Mesenchymal stem cell (in vitro differentiated cells and primary cell): ENCODE data around the gene ITPKC.
A peak's percentile ranks its signal among the peaks of the same experiment; 100 is the strongest.

Experiments used
- DNase-seq: peaks from one replicate; pipeline ENCODE4 v3.0.0-alpha.2; 2013
- H2AFZ ChIP-seq: one replicate; pipeline ENCODE4 v1.6.1; 2013; ENCODE audit warnings: low read depth, mild to moderate bottlenecking, control low read depth, inconsistent platforms, low read length, moderate library complexity
- H2AK5ac ChIP-seq: 2 replicates; pipeline ENCODE4 v1.6.1; 2013; ENCODE audit warnings: low read length, moderate library complexity, mild to moderate bottlenecking, inconsistent platforms; ENCODE audit not compliant: severe bottlenecking
- H2BK120ac ChIP-seq: one replicate; pipeline ENCODE4 v1.6.1; 2013; ENCODE audit warnings: low read depth, mild to moderate bottlenecking, inconsistent platforms, low read length, moderate library complexity
- H2BK12ac ChIP-seq, 2 experiments: one replicate each; pipeline ENCODE4 v1.6.1; 2013; ENCODE audit warnings: inconsistent platforms in 2 of 2, low read length in 2 of 2, mild to moderate bottlenecking in 2 of 2, moderate library complexity in 2 of 2, control low read depth in 1 of 2
- H2BK15ac ChIP-seq: one replicate; pipeline ENCODE4 v1.6.1; 2013; ENCODE audit warnings: mild to moderate bottlenecking, low read depth, inconsistent platforms; ENCODE audit not compliant: poor library complexity, severe bottlenecking
- H2BK5ac ChIP-seq: 2 replicates; pipeline ENCODE4 v1.6.1; 2013; ENCODE audit warnings: low read depth, mild to moderate bottlenecking, low read length, control low read depth, inconsistent platforms; ENCODE audit not compliant: poor library complexity, severe bottlenecking
- H3K14ac ChIP-seq, 2 experiments: one replicate each; pipeline ENCODE4 v1.6.1; 2013; ENCODE audit warnings: inconsistent platforms in 2 of 2, low read length in 2 of 2, control low read depth in 1 of 2, mild to moderate bottlenecking in 1 of 2, moderate library complexity in 1 of 2
- H3K18ac ChIP-seq, 2 experiments: one replicate each; pipeline ENCODE4 v1.6.1; 2013; ENCODE audit warnings: inconsistent platforms in 2 of 2, low read length in 2 of 2, control low read depth in 1 of 2, low read depth in 1 of 2, mild to moderate bottlenecking in 1 of 2
- H3K23ac ChIP-seq, 2 experiments: one replicate each; pipeline ENCODE4 v1.6.1; 2013; ENCODE audit warnings: inconsistent platforms in 2 of 2, low read length in 2 of 2, mild to moderate bottlenecking in 2 of 2, moderate library complexity in 2 of 2, control low read depth in 1 of 2
- H3K27ac ChIP-seq: 2 replicates; pipeline ENCODE4 v1.5.1; 2013; ENCODE audit warnings: mild to moderate bottlenecking, moderate library complexity, low read length, control low read depth, inconsistent platforms; ENCODE audit not compliant: poor library complexity, severe bottlenecking
- H3K27me3 ChIP-seq, 2 experiments: 2 replicates each; pipeline versions ENCODE4 v1.6.1 to v1.7.0; 2013; ENCODE audit warnings: low read length in 2 of 2, mild to moderate bottlenecking in 2 of 2, moderate library complexity in 2 of 2, control low read depth in 1 of 2, inconsistent platforms in 1 of 2; ENCODE audit not compliant: control insufficient read depth in 1 of 2, insufficient read depth in 1 of 2
- H3K36me3 ChIP-seq, 2 experiments: 2 replicates each; pipeline versions ENCODE4 v1.6.1 to v1.7.0; 2013; ENCODE audit warnings: low read length in 2 of 2, control low read depth in 1 of 2, inconsistent platforms in 1 of 2, low read depth in 1 of 2, mild to moderate bottlenecking in 1 of 2; ENCODE audit not compliant: insufficient read depth in 2 of 2, control insufficient read depth in 1 of 2
- H3K4ac ChIP-seq, 2 experiments: one replicate each; pipeline ENCODE4 v1.6.1; 2013; ENCODE audit warnings: inconsistent platforms in 2 of 2, low read length in 2 of 2, mild to moderate bottlenecking in 2 of 2, moderate library complexity in 2 of 2, control low read depth in 1 of 2, low read depth in 1 of 2
- H3K4me1 ChIP-seq: 2 replicates; pipeline ENCODE4 v1.6.1; 2013; ENCODE audit warnings: low read depth, low read length, control low read depth; ENCODE audit not compliant: control insufficient read depth, insufficient read depth
- H3K4me2 ChIP-seq: 2 replicates; pipeline ENCODE4 v1.6.1; 2013; ENCODE audit warnings: low read length, mild to moderate bottlenecking, inconsistent platforms; ENCODE audit not compliant: poor library complexity, severe bottlenecking
- H3K4me3 ChIP-seq, 2 experiments: 2 replicates each; pipeline versions ENCODE4 v1.5.1 to v1.7.0; 2013; ENCODE audit warnings: low read length in 2 of 2, mild to moderate bottlenecking in 2 of 2, control low read depth in 1 of 2, low read depth in 1 of 2; ENCODE audit not compliant: insufficient read depth in 1 of 2
- H3K79me1 ChIP-seq: replicated peaks from 2 replicates; pipeline ENCODE4 v1.6.1; 2013; ENCODE audit warnings: mild to moderate bottlenecking, control low read depth, low read length, inconsistent platforms; ENCODE audit not compliant: poor library complexity, severe bottlenecking
- H3K9ac ChIP-seq: 2 replicates; pipeline ENCODE4 v1.7.0; 2013; ENCODE audit warnings: mild to moderate bottlenecking, low read length, moderate library complexity
- H3K9me3 ChIP-seq: 2 replicates; pipeline ENCODE4 v1.7.0; 2013; ENCODE audit warnings: mild to moderate bottlenecking, low read length; ENCODE audit not compliant: control insufficient read depth
- H4K8ac ChIP-seq: one replicate; pipeline ENCODE4 v1.6.1; 2013; ENCODE audit warnings: inconsistent platforms, mild to moderate bottlenecking, low read length, moderate library complexity
- H4K91ac ChIP-seq: one replicate; pipeline ENCODE4 v1.6.1; 2013; ENCODE audit warnings: mild to moderate bottlenecking, low read length, inconsistent platforms
- WGBS: methylation state at CpG from one replicate; pipeline ENCODE4 v1.1.7; 2013; ENCODE audit warnings: mixed read lengths; 5-methylcytosine and 5-hydroxymethylcytosine counted together

Gene ITPKC

DNA sequence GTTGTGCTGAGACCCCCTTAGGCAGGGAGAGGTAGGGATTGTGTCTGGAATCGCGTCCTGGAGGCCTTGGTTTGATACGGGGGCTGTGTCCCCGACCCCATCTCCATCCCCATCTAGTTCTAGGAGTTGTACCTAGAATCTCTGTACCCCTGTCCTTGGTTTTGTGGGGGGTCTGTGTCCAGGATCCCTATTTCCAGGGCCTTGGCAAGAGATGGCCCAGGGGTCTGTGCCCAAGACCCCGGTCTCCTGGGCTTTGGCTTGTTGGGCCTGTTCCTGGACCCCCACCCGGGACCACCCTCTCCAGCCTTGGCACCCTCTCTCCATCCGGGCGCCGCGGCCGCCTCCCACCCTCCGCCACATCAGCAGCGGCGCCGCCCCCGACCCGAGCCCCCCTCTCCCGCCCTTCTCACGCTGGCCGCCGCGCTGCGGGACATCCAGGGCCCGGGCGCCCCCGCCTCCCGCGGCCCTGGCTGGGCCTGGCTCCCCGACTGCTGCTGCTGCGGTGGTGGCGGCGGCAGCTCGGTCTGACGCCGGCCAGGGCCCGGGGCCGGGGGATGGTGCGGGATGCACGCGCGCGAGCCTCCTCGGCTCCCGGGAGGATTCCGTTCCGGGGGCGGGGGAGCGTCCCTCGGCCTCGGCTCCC is 26.7 kb upstream of the ITPKC start, which contains the start of gene NUMBL:
Gene NUMBL, minus strand, starts transcription at position 602 of the 643 bp plus-strand sequence. Its CDS starts 168 bp downstream, at position 434.
- DNase-seq: no peak
- H3K9me3 ChIP-seq: no peaks in the 10 kb centered on the region

DNA sequence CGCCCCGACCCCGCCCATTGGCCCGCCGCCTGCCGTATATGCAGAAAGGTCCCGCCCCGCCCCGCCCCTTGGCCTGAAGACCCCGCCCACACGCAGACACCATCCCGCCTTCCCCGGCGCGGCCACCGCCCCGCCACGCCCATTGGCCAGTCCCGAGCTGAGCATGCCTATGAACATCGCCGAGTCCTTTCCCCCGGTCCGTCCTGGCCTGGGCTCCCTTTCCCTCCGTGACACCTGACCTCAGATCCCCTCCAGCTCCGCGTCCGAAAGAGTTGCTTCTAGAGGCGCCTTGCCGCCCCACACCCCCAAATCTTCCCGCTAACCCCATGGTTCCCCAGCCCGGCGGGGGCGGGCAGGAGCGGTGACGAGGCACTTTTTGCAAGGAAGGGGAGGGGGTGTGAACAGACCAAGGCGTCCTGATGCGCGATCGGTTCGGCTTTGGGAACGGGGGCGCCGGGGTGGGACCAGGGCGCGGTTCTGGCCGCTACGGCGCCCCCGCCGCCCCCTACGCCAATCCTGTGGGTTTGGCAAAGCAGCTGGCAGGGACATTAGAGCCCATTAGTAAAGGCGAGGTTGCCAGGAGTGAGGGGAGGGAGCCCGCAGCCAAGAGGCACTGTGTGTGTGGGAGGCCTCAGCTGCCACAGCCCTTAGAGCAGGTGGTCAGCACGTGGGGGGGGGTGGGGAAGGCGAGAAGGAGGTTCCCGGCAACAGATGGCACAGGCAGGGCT is 26.1 kb upstream of the ITPKC start:
- peak overlapping the region; percentile 78 for H2BK120ac ChIP-seq
- peak overlapping the region; percentile 72 for H3K27ac ChIP-seq
- no peaks in the 10 kb centered on the region for H3K9me3 ChIP-seq
- 5% methylated on average over 43 of the region's 56 CpGs for WGBS
- peak overlapping the region; percentile 59 for H4K8ac ChIP-seq
- peak; percentile 90 for DNase-seq
- H2BK5ac ChIP-seq: peak overlapping the region; percentile 85
- no peak overlapping the region for H2AK5ac ChIP-seq
- H3K18ac ChIP-seq: peak overlapping the region; percentile 79 to 90
- H3K14ac ChIP-seq: peak overlapping the region; percentile 18 to 44
- H3K9ac ChIP-seq: peak overlapping the region; percentile 84
- no peaks in the 10 kb centered on the region for H3K27me3 ChIP-seq
- H3K36me3 ChIP-seq: peaks cover 33 to 57% of the 10 kb centered on the region in 2 experiments
- H3K23ac ChIP-seq: no peak overlapping the region
- H2AFZ ChIP-seq: peak overlapping the region; percentile 47
- H3K4me1 ChIP-seq: peaks cover 24% of the 10 kb centered on the region
- peak overlapping the region; percentile 27 to 72 for H2BK12ac ChIP-seq
- peak overlapping the region; percentile 99 for H3K4me2 ChIP-seq
- H3K4ac ChIP-seq: peak overlapping the region; percentile 83 to 85
- H3K4me3 ChIP-seq: peak overlapping the region; percentile 72 to 84
- peak overlapping the region; percentile 90 for H4K91ac ChIP-seq
- peak overlapping the region; percentile 60 for H2BK15ac ChIP-seq
- H3K79me1 ChIP-seq: peaks cover 18% of the 10 kb centered on the region

More for the DNA sequence above, 26.7 kb upstream of the ITPKC start, which contains the start of gene NUMBL:
- Histone ChIP-seq H3K14ac (peak within 1 kb of the TSS; percentile 40 to 99), H3K4me3 (peak within 1 kb of the TSS; percentile 72 to 84), H2AFZ (peak within 1 kb of the TSS; percentile 47), H4K91ac (peak within 1 kb of the TSS; percentile 91), H3K4me1 (peaks cover 24% of the 10 kb centered on the region), H2AK5ac (peak within 1 kb of the TSS; percentile 86), H3K4ac (peak within 1 kb of the TSS; percentile 87 to 88), H3K9ac (peak within 1 kb of the TSS; percentile 94), H3K27ac (peak within 1 kb of the TSS; percentile 72), H4K8ac (peak within 1 kb of the TSS; percentile 85), H2BK12ac (peak within 1 kb of the TSS; percentile 67 to 72), H3K27me3 (no peaks in the 10 kb centered on the region), H3K36me3 (peaks cover 33 to 57% of the 10 kb centered on the region in 2 experiments), H2BK15ac (peak within 1 kb of the TSS; percentile 60), H3K79me1 (peaks cover 18% of the 10 kb centered on the region), H2BK120ac (peak within 1 kb of the TSS; percentile 78), H3K23ac (no peak within 1 kb of the TSS), H3K4me2 (peak within 1 kb of the TSS; percentile 99), H3K18ac (peak within 1 kb of the TSS; percentile 90 to 97), H2BK5ac (peak within 1 kb of the TSS; percentile 85)
- WGBS: under 1% methylated on average over 26 of the region's 50 CpGs

DNA sequence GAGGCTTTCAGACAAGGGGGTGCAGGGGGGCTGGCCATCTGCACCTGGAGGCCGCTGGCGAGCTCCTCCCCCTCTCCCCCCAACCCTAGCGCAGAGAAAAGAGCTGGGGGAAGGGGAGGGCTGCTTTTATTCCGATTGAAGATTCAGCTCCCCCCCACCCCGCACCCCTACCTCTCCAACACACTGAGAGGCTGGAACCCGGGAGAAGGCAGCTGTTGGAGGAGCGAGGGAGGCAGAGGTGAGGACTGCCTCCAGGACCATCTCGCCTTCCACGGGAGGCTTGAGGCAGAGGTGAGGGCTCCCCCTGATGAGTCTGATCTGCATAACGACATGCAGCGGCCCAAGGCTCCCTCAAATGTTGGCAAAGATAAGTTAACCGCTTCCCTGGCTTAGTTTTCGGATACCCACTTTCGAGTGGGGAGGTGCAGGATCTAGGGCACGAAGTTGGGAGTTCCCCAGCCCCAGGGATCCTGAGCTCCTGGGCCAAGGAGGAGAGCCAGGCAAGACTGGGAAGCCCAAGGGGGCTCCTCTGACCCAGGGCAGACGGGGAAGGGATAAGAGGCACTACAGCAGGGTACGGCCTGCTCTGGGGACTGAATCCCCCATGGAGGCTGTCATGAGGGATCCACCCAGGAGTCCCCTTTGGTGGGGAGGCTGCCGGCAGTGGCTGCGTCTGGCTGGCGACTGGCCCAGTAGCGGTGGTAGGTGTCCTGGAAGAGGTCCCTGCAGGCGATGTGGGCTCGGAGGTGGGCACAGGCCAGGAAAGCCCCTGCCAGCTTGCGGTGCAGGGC is 25.3 kb upstream of the ITPKC start:
- peak overlapping the region; percentile 59 for H4K8ac ChIP-seq
- no peaks in the 10 kb centered on the region for H3K9me3 ChIP-seq
- H3K23ac ChIP-seq: no peak overlapping the region
- peak overlapping the region; percentile 60 for H2BK15ac ChIP-seq
- H2BK12ac ChIP-seq: peak overlapping the region in 1 of 2 experiments; percentile 61
- peak overlapping the region; percentile 57 for H2AK5ac ChIP-seq
- H3K4me1 ChIP-seq: peaks cover 24% of the 10 kb centered on the region
- H3K14ac ChIP-seq: peak overlapping the region in 1 of 2 experiments; percentile 18
- H3K36me3 ChIP-seq: peaks cover 29 to 52% of the 10 kb centered on the region in 2 experiments
- H3K27ac ChIP-seq: no peak overlapping the region
- DNase-seq: peak; percentile 9
- no peak overlapping the region for H2BK5ac ChIP-seq
- peak overlapping the region; percentile 79 to 90 for H3K18ac ChIP-seq
- H2BK120ac ChIP-seq: peak overlapping the region; percentile 78
- H2AFZ ChIP-seq: no peak overlapping the region
- peak overlapping the region; percentile 19 to 76 for H3K4me3 ChIP-seq
- peak overlapping the region; percentile 84 for H3K9ac ChIP-seq
- H4K91ac ChIP-seq: peak overlapping the region; percentile 90
- WGBS: 91% methylated on average over 20 of the region's 24 CpGs
- peak overlapping the region; percentile 99 for H3K4me2 ChIP-seq
- peaks cover 18% of the 10 kb centered on the region for H3K79me1 ChIP-seq
- peak overlapping the region; percentile 37 to 85 for H3K4ac ChIP-seq
- H3K27me3 ChIP-seq: no peaks in the 10 kb centered on the region
